Left lung (tissue), 10 donors: ENCODE data around the gene KAZALD1. TPM values are rescaled to one million over a fixed set of nuclear protein-coding genes. Genes with fewer than 3 reads are reported as not detected.

Experiments
- ATAC-seq: fragments of 200-7000 bp; cut with Tn5 transposase; one replicate; pipeline ENCODE4 v1.9.1; 2020; ENCODE audit warnings: moderate library complexity
- DNase-seq, 4 donors: peaks; one replicate each; pipeline ENCODE4 v3.0.0-alpha.2; 2013 to 2020
- H3K27ac ChIP-seq, 2 donors: fragments of 200-600 bp; sonication (generic) in 1 of 2; one replicate each; pipeline versions ENCODE4 v1.5.0 to v1.8.0; 2020 to 2021
- H3K27me3 ChIP-seq, 2 donors: fragments of 200-600 bp; sonication (generic) in 1 of 2; one replicate each; pipeline versions ENCODE4 v1.5.0 to v1.8.0; 2020 to 2021
- H3K36me3 ChIP-seq, 2 donors: fragments of 200-600 bp; sonication (generic) in 1 of 2; one replicate each; pipeline versions ENCODE4 v1.5.0 to v1.8.0; 2020 to 2021
- H3K4me1 ChIP-seq, 2 donors: fragments of 200-600 bp; one replicate each; pipeline ENCODE4 v1.8.0; 2021
- H3K4me3 ChIP-seq, 2 donors: fragments of 200-600 bp; sonication (generic) in 1 of 2; one replicate each; pipeline versions ENCODE4 v1.5.0 to v1.8.0; 2020 to 2021; ENCODE audit warnings: mild to moderate bottlenecking in 1 of 2
- H3K9me3 ChIP-seq, 2 donors: fragments of 200-600 bp; sonication (generic) in 1 of 2; one replicate each; pipeline versions ENCODE4 v1.5.0 to v1.8.0; 2020 to 2021
- CTCF ChIP-seq, 2 donors: fragments of 200-600 bp; sonication (generic) in 1 of 2; IDR thresholded peaks; one replicate each; pipeline versions ENCODE4 v1.5.0 to v1.8.0; 2021; ENCODE audit warnings: antibody characterized with exemption in 2 of 2
- intact Hi-C, 2 donors: fragments of 100-400 bp; cut with DNase I; formaldehyde crosslinking; loops; one replicate each; pipeline versions ENCODE4 v1.11.2 to v1.14.2; 2022
- polyA plus RNA-seq, 6 donors: library from polyadenylated mRNA; unstranded; fragments of 120-200 nt; gene quantifications; one replicate each; pipeline ENCODE4 v1.2.1, GENCODE V29; 2013; ENCODE audit not compliant: insufficient read length in 6 of 6
- total RNA-seq, 2 donors: library from RNA; stranded (reverse); fragmentation: NEBNext Ultra II Directional; extraction: Animal tissue kit (Norgen Biotek cat#: 25700); gene quantifications; one replicate each; pipeline ENCODE4 v1.2.1, GENCODE V29; 2021
- donor health status: DM: no; HTN: yes; CAD: no.
- donor health status: DM: no; HTN: no; CAD: no.

Gene KAZALD1
- total and polyA plus RNA-seq, 8 donors, result 7.1 to 17.0 (median 12.0) TPM

- intact Hi-C loops, result no loop called here
Observed at GRCh38 chr10:101054351-101054750, 7.4 kb upstream of the KAZALD1 start.

GRCh38 chr10:101054876-101055275 is 6.9 kb upstream of the KAZALD1 start:
- Histone ChIP-seq H3K4me3 (no peak overlapping the region), H3K36me3 (no peaks in the 10 kb centered on the region), H3K27ac (no peak overlapping the region), H3K4me1 (peaks cover 8 to 11% of the 10 kb centered on the region in 2 donors), H3K27me3 (peaks cover 10 to 19% of the 10 kb centered on the region in 2 donors), H3K9me3 (no peaks in the 10 kb centered on the region)
- DNase-seq, result no peak
- no peak for ATAC-seq
- TF ChIP-seq CTCF (IDR thresholded peaks at IDR 0.05), result no peak
- intact Hi-C loops, result no loop called here

More at GRCh38 chr10:101054351-101054750, 7.4 kb upstream of the KAZALD1 start:
- Histone ChIP-seq H3K27ac (no peak overlapping the region), H3K27me3 (peaks cover 16 to 24% of the 10 kb centered on the region in 2 donors), H3K4me1 (peaks cover 7 to 8% of the 10 kb centered on the region in 2 donors), H3K4me3 (no peak overlapping the region), H3K36me3 (no peaks in the 10 kb centered on the region), H3K9me3 (no peaks in the 10 kb centered on the region)
- no peak for TF ChIP-seq CTCF (IDR thresholded peaks at IDR 0.05)
- DNase-seq, result no peak
- ATAC-seq, result no peak

DNA sequence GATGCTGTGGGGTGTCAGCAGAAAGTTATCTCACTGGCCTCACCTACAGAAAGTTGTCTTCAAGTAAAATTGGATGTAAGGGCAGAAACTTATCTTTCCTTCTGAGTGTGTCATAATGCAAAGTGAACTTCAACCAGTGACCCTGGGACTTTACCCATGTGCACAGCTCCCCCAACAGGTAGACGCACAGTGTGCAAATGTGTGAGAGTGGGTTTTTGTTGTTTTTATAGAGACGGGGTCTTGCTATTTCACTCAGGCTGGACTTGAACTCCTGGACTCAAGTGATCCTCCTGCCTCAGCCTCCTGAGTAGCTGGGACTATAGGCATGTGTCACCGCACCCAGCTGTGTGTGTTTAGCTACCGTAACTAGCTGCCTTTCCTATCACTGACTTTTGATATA is 6.4 kb upstream of the KAZALD1 start:
- H3K9me3 ChIP-seq, result no peaks in the 10 kb centered on the region

GRCh38 chr10:101056365-101057151 is 5.2 kb upstream of the KAZALD1 start:
- Histone ChIP-seq H3K27me3 (peaks cover 0 to 9% of the 10 kb centered on the region in 2 donors), H3K4me1 (peaks cover under 1 to 16% of the 10 kb centered on the region in 2 donors), H3K4me3 (no peak overlapping the region), H3K27ac (no peak overlapping the region), H3K9me3 (no peaks in the 10 kb centered on the region), H3K36me3 (no peaks in the 10 kb centered on the region)
- TF ChIP-seq CTCF (IDR thresholded peaks at IDR 0.05), result no peak
- intact Hi-C loops, result no loop called here
- ATAC-seq (no peak), DNase-seq (no peak)

More for the DNA sequence above, 6.4 kb upstream of the KAZALD1 start:
- H3K4me3 ChIP-seq, result no peak overlapping the region
- H3K36me3 ChIP-seq, result no peaks in the 10 kb centered on the region
- intact Hi-C loops, result no loop called here
- H3K27me3 ChIP-seq, result peaks cover 5 to 13% of the 10 kb centered on the region in 2 donors
- no peak overlapping the region for H3K27ac ChIP-seq
- peaks cover 2 to 11% of the 10 kb centered on the region in 2 donors for H3K4me1 ChIP-seq
- no peak for DNase-seq
- no peak for ATAC-seq
- no peak for TF ChIP-seq CTCF (IDR thresholded peaks at IDR 0.05)

GRCh38 chr10:101060036-101060950 is 1.5 kb upstream of the KAZALD1 start:
- peak; percentile 84 to 89 for TF ChIP-seq CTCF (IDR thresholded peaks at IDR 0.05)
- no peaks in the 10 kb centered on the region for H3K36me3 ChIP-seq

More at GRCh38 chr10:101060036-101060950, 1.5 kb upstream of the KAZALD1 start:
- Histone ChIP-seq H3K9me3 (no peaks in the 10 kb centered on the region), H3K27me3 (peaks cover 0 to 44% of the 10 kb centered on the region in 2 donors), H3K27ac (peak overlapping the region; percentile 93 to 98), H3K4me3 (peak overlapping the region; percentile 59 to 77), H3K4me1 (peaks cover 22 to 48% of the 10 kb centered on the region in 2 donors)
- ATAC-seq, result peak; percentile 71
- DNase-seq, result peak; percentile 94 to 97 (median 96)
- intact Hi-C loops, result no loop called here
